HG02763 (cell line): ENCODE data around the gene FBXO38.
"Not testable (repeated sequence)": the region's sequence is repeated elsewhere in the genome, so short reads cannot be mapped to it uniquely, and the experiment has no call there.

ENCODE experiments used
- ATAC-seq: cut with Tn5 transposase; IDR thresholded peaks from one replicate; pipeline ENCODE4 v1.9.1; 2021; ENCODE audit warnings: mild to moderate bottlenecking, moderate library complexity; ENCODE audit not compliant: unreplicated experiment

Gene FBXO38

DNA sequence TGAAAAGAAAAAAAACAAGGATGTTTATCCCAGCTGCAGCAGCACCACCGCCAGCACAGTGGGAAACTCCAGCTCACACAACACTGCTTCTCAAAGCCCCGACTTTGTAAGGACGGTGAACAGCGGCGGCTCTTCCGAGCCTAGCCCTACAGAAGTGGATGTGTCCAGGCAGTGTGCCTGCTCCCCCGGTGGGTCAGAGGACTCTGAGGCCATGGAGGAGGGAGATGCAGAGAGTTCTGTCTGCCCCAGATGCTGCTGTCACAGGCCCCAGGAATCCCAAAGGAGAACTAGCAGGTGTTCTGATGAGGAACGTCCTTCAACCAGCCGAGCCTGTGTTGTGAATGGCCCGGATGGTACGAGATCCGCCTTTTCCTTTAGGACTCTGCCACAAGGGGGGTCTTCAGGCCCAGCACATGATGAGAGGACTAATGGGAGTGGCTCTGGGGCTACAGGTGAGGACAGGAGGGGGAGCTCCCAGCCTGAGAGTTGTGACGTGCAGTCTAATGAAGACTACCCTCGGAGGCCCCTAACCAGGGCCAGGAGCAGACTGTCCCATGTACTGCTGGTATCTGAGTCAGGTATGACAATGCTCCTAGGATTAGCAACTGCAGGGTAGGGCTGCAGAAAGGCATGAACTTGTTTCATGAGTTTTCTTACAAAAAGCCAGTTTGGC, 43.7 kb downstream of the FBXO38 start:
- ATAC-seq = no peak

DNA sequence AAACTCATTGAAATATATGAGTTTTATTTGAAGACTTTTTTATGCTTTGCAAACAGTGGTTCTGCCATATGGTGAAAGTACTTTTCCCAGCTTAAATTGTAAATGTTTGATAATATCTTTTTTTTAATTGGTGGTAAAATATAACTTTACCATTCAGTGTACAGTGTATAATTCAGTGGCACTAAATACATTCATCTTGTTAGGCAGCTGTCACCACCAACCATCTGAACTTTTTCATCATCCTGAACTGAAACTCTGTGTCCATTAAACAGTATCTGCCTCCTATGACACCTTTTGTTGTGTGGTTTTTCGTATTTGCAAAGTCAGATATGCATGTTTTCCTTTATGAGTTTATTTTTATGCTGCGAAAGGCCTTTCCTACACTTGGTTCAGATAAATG, 45.1 kb downstream of the FBXO38 start:
- ATAC-seq = no peak

DNA sequence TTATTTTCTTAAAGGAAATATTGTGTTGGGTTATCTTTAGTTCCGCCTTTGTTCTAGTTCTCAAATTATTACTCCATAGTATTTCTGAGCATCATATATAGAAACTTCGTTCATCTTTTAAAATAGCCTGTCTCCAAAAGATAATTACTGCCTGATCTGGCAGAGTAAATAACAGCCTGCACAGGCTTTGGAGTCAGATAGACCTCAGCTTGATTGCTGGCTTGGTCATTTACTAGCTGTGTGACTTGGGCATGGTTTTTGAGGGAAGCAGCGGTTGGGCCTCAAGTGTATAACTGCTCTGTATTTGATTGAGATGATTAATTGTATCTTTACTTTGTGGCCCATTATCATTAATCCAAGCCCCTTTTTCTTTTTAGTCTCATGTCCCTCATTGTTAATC, 50.1 kb downstream of the FBXO38 start:
- ATAC-seq = no peak

DNA sequence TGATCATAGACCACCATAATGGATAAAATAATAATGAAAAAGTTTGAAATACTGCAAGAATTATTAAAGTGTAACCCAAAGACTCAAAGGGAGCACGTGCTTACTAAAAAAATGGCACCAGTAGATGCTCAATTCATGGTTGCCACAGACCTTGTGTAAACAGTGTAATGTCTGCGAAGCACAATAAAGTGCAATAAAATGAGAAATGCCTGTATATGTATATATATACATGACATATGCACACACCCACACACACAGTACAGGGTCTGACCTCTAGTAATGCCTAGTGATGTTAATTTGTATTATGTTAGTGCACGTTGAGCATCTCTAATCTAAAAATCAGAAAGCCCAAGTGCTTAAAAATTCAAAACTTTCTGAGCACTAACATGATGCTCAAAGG, 52.3 kb downstream of the FBXO38 start:
- no peak for ATAC-seq

DNA sequence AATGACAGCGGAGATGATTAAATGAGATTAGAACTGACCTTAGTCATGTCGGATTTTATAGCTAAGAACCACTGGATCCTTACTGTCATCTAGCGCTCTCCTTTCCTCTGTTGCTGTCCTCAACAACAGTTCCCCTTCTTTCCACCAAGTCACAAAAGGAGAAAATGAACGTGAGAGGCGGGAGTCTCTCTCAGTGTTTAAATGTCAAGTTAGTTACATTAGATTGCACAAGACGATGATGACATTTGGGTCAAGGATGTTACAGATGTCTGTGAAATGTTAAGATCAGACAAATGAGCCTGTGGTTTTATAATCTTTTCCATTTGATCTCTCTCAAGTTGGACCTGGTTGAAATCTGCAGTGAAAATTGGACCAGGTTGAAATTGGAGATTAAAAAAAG, 53.5 kb downstream of the FBXO38 start:
- ATAC-seq = no peak

DNA sequence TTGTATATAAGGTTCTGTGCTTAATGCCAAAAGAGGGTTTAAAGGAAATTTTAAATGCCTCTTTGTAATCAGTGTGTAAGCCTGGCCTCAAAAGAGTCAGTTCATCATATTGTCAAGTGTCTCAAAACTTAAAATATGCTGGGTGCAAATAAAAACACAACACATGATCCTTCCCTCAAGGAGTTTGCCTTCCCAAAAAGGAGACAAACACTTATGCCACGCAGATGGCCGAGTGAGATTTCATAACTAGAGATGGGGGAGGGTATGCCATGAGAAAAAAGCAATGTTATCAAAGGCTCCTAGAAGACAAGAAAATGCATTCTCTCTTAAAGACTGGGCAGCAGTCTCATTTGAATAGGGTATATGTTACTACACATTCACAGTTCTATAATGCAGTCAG, 55.2 kb downstream of the FBXO38 start:
- ATAC-seq = no peak

DNA sequence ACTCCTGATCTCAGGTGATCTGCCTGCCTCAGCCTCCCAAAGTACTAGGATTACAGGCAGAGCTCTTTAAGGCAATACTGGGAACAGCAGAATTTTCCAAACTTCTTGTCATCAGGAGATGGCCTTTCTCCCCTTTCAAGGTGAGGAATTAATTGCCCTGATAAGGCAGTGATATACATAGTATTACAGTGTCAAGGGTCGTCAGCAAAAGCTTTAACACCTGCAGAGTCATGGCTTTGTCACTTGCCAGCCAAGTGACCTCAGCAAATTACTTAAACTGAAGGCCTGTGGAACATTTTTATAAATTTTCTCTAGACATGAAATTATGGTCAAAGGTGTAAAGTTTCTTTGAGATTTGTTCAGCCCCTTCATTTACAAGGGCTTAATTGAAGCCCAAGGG, 59.5 kb downstream of the FBXO38 start:
- no peak for ATAC-seq

DNA sequence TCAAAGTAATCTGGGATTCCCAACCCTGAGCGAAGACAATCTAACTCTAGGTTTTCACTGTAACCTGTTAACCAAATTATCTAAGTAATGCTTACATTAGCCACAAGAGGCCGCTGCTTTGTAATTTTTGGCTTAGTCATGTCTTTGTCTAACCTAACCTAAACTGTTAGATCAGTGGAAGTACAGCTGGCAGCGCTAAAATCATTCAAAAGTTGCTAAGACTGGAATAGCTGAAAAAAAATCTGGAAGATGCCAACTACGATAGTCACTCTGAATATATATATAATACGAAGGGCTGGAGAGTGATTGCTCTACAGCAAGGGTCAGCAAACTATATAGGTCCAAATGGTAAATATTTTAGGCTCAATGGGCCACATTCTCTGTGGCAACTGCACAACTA, 60.2 kb downstream of the FBXO38 start:
- ATAC-seq = peak; percentile 90

DNA sequence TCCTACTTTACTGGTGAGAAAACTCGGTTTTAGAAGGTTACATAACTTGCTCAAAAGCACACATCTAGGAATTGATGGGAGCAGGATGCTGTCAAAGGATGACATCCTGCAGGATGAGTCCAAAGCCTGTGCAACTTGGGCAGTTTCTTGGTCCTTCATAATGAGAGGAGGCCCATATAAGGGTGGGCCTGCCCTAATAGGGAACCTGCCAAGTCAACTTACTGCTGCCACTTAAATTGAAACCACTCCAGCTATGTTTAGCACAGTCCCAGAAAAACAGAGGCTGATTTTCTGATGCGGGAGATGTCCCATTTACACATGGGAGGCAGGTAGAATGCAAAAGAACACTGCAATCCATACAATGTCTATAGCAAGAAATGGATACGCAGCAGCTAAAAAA, 61.8 kb downstream of the FBXO38 start:
- ATAC-seq = no peak

DNA sequence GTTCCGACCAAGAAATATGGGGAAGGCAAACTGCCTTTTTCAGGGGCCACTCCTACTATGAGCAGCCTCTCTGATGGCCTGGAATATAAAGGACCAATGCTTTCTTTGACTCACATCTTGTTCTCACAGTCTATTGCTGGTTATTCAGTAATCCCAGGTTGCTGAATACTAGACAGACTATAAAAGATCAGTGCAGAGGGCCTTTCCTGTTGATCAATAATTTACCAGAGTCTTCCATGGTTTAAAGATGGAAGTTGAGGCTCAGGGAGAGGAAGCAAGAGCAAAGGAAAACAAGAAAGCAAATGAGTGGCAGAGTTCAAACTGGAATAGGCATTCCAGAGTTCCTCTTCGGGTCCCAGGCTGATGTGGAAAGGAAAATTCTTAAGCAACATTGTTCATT, 62.9 kb downstream of the FBXO38 start:
- no peak for ATAC-seq

DNA sequence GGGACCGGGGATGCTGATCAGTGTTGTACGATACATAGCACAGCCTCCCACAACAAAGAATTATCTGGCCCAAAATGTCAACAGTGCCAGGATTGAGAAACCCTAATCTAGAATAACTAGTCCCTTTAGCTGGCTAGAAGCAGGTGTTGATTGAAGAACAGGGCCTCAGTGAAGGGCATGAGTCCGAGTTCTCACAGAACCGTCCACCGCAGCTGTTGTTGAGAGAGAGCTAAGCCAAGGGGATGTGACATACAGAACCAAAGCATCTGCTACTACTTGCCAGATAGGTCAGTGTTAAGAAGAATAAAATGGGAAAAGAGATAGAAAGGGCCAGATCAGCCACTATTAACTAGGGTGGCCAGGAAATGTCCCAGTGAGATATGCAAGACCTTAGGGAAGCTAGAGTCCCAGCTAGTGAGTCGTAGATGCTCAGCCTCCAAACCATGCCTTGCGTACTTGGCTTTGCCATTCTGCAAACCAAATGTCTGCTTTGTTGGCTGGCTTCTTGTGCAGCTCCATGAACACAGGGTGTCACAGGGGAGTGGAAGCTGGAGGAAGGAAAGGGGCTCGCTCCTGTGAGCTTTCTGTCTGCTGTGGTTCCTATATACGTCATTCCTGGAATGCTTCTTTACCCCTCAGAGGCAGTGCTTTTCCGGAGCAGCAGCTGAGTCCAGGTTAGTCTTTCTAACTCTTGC, 68.9 kb downstream of the FBXO38 start:
- no peak for ATAC-seq

DNA sequence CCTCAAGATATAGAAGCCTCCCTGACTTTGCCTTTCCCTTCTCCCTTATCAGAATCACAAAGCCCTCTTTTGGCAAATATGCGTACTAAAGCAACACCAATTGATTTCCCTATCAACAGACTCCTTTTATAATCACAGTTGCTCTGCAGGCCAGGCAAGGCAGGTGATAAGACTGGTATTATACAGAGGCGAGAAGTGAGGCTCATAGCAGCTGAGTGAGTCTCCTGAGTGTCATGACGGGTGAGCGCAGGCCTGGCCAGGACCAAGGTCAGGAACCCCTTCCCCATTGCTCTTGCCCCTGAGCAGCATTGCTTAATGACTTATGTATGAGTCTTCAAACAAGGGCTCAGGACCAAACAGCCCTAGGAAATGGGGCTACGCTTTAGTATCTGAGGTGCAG, 70.8 kb downstream of the FBXO38 start:
- ATAC-seq = no peak

DNA sequence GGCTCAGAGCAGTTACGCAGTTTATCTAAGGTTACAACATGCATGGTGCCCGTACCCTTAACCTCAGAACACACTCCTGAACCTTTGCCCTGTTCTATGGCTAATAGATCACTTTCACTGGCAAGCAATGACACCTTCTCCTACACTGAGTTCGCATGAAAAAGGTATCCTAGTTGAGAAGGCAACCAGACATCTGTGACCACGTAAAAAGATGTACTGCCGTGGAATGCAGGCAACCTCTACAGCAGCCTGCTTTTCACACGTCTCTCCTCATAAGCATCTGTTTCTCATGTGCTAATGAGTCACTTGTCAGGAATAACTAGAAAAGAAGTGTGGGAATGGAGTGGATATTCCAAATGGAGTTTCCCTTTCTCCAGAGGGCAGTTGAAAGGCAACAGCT, 71.4 kb downstream of the FBXO38 start:
- no peak for ATAC-seq

DNA sequence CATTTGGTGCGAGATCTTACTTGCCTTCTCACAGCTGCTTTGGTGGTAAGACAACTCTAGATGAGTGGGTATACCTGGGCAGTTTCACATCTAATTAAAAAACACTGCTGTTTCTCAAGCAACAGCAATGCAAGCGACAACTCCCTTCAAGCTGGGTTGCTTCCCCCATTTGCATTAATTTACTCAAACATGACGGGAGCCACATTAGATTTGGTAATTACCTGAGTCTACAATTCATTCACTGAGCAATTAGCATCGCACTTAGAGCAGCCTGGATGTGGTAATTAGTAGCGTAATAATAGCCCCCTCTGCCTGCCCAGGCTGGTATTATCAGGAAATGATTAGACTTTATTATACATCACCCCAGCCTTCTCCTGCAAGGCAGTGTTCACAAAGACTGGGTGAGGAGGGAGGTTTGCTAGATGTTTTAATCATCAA, 73.4 kb downstream of the FBXO38 start:
- ATAC-seq = no peak

DNA sequence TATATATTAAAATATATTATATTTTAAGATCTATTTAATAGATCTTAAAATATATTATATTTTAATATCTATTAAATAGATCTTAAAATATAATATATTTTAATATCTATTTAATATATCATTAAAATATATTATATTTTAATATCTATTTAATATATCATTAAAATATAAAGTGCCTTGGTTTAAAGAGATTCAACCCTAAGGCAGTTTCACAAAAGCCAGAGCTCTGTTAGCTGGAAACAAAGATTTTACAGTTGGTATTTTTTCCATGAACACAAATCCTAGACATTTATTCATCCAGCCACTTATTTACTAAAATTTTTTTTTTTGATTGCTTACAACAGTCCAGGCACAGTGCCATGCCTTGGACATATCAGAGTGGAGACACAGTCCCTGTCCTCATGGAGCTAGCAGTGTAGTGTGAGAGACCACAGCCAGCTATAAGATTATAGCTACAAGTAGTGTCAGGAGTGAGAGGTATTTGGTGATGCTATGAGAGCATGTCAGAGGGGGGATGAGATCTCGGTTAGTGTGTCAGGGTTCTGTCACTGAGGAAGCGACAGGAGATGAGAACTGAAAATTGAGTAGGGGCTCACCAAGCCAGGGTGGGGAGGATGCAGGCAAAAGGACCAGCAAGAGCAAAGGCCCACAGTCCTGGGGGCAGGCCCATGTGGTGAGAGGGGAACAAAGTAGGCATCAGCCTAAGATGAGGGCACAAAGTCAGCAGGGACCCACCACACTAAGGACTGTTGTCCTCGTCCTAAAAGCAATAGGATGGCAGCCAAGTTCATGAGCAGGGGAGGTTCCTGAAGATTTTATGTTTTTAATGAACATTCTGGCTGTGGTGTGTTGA, 74.5 kb downstream of the FBXO38 start:
- no peak for ATAC-seq

DNA sequence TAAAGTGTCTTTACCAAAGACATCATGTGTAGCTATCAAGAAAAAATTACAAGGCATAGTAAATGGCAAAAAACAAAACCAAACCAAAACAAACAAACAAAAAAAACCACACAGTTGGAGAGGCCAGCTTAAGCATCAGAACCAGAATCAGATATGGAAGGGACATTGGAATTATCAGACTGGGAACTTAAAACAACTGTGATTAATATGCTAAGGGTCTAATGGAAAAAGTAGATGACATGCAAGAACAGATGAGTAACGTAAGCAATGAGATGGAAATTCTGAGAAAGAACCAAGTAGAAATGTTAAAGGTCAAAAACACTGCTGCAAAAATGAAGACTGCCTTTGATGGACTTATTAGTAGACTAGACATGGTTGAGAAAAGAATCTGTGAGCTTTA, 75.9 kb downstream of the FBXO38 start:
- no peak for ATAC-seq

DNA sequence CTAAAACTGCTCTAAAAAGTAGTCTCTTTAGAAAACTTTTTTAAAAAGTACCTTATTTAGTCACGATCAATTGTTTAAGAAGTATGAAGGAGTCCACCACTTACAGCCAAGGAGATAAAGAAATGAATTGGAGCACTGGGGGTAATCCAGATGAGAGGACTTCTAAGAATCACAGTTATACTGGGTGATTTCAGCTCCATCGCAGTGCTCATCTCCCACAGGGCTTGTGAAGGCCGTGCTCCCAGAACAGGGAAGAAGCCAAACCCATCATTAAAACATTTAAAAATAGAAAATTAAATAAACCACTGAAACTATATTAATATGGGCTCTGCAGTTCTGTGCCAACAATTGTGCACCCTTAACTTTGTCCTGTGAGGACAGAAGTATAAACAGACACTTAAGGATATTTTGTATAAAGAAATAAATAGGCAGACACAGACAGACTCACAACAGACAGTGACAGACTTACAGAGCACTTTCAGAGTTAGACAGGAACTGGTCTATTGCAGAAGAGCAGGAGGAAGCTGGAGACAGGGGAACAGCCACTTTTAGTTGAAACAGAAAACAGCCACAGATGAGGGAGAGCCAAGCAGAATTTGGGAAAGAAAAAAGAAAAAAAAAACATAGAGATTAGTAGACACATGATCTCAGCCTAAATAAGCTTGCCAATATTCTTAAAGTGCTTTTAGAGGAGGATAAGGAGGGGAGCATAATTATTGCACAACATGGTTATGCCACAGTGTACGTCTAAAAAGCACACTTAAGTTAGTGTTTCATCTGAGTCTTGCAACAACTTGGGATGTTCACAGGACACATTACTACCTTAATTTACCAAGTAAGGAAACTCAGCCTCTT, 81.8 kb downstream of the FBXO38 start:
- no peak for ATAC-seq

DNA sequence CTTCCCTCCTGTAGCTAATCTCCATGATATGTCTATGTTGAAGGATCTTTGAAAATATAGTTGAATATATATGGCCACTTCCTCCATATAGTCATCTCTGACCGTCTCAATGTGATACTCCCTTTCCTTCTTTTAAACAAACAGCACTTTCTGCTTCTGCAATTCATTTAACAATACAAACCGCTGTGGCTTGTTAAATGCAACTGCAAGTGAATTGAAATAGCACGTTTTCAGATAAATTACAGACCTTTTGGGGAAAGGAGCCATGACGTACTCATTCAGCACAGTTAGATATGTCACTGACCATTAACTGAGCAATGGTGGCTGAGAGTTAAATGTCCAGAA, 82.5 kb downstream of the FBXO38 start:
- ATAC-seq = no peak

DNA sequence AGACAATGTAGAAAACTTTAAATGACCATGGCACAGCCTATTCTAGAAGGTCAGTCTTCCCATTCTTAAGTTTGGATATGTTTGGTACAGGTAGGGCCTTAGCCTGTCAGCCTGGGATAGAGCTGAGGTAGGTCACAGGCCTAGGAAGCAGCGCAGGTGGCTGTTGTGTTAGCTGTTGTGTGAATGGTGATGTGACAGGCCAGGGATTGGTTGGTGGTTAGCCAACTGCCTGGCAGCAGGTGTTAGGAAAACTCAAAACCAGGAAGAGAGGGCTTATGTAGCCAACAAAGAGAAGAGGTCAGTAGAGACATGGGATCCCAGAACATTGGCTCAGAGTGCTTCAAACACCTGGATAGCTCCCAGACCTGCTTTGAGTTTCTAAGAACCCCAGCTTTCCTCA, 84.2 kb downstream of the FBXO38 start:
- no peak for ATAC-seq

DNA sequence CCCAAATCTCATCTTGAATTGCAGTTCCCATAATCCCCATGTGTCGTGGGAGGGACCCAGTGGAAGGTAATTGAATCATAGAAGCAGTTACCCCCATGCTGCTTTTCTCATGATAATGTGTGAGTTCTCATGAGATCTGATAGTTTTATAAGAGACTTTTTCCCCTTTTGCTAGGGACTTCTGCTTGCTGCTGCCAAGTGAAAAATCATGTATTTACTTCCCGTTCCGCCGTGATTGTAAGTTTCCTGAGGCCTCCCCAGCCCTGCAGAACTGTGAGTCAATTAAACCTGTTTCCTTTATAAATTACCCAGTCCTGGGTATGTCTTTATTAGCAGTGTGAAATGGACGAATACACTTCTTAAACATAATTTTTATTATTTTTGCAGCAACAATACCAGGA, 85.0 kb downstream of the FBXO38 start:
- not testable (repeated sequence) for ATAC-seq

DNA sequence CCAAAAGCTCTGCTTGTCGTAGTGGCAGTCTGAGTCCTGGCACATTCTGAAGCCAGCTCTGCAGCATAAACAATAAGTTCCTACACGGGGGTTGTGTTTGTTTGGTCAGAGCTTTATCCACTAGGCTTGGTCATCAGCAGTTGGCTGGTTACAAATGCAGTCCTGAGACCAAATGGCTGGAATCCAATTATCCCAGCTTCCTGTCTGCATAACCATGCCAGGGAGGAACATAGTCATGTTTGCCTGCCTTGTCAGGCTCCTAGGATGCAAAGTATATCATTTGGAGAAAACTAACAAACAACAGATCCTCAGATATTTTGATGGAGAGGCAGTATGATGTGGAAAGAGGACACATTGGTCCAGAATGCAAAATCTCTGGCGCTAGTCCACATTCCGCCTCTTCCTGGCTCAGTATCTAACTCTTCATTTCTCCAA, 85.8 kb downstream of the FBXO38 start:
- ATAC-seq = no peak
